Loucy (cell line): ENCODE measurements around the gene RHBDD3.

Experiments
- H2AFZ ChIP-seq: fragments of 200-600 bp; sonication (generic); 2 replicates; pipeline ENCODE4 v1.6.0; 2016; ENCODE audit warnings: antibody characterized with exemption, mild to moderate bottlenecking, low read length, moderate library complexity
- H3F3A ChIP-seq: fragments of 200-600 bp; 2 replicates; pipeline ENCODE4 v1.6.0; 2016; ENCODE audit warnings: antibody characterized with exemption, low read depth, mild to moderate bottlenecking
- H3K27me3 ChIP-seq: fragments of 200-600 bp; sonication (generic); 2 replicates; pipeline ENCODE4 v1.6.1; 2014; ENCODE audit warnings: low read length, mild to moderate bottlenecking; ENCODE audit not compliant: insufficient read depth, poor library complexity, severe bottlenecking
- H3K36me3 ChIP-seq: fragments of 200-600 bp; sonication (generic); 2 replicates; pipeline ENCODE4 v1.6.1; 2016; ENCODE audit warnings: low read length; ENCODE audit not compliant: insufficient read depth
- H3K4me1 ChIP-seq: fragments of 200-600 bp; sonication (generic); 2 replicates; pipeline ENCODE4 v1.5.1; 2014; ENCODE audit warnings: low read length, mild to moderate bottlenecking; ENCODE audit not compliant: insufficient read depth, poor library complexity, severe bottlenecking
- H3K4me2 ChIP-seq: fragments of 200-600 bp; sonication (generic); 2 replicates; pipeline ENCODE4 v1.6.0; 2014; ENCODE audit warnings: antibody characterized with exemption, low read length, low read depth, mild to moderate bottlenecking; ENCODE audit not compliant: poor library complexity, severe bottlenecking
- H3K4me3 ChIP-seq: fragments of 200-600 bp; sonication (generic); 2 replicates; pipeline ENCODE4 v1.5.1; 2014; ENCODE audit warnings: low read length, mild to moderate bottlenecking, mixed read lengths; ENCODE audit not compliant: poor library complexity, severe bottlenecking
- H3K79me2 ChIP-seq: fragments of 200-600 bp; sonication (generic); 2 replicates; pipeline ENCODE4 v1.6.1; 2014; ENCODE audit warnings: low read length; ENCODE audit not compliant: insufficient read depth
- H3K9ac ChIP-seq: fragments of 200-600 bp; sonication (generic); 2 replicates; pipeline ENCODE4 v1.6.0; 2014; ENCODE audit warnings: mild to moderate bottlenecking, low read depth, low read length, moderate library complexity; ENCODE audit not compliant: poor library complexity, severe bottlenecking
- H3K9me2 ChIP-seq: fragments of 200-600 bp; sonication (generic); replicated peaks from 2 replicates; pipeline ENCODE4 v1.6.1; 2016; ENCODE audit warnings: low read depth, low read length, mixed read lengths
- H3K9me3 ChIP-seq: fragments of 200-600 bp; sonication (generic); 2 replicates; pipeline ENCODE4 v1.6.1; 2014; ENCODE audit warnings: mild to moderate bottlenecking, antibody characterized with exemption, low read length, low read depth; ENCODE audit not compliant: insufficient read depth
- H4K20me1 ChIP-seq: fragments of 200-600 bp; sonication (generic); 2 replicates; pipeline ENCODE4 v1.6.0; 2014; ENCODE audit warnings: antibody characterized with exemption, low read length, mild to moderate bottlenecking; ENCODE audit not compliant: insufficient read depth, poor library complexity, severe bottlenecking
- CTCF ChIP-seq: fragments of 200-600 bp; sonication (generic); conservative IDR thresholded peaks from 2 replicates; pipeline ENCODE4 v1.5.1; 2014; ENCODE audit warnings: mild to moderate bottlenecking, antibody characterized with exemption, low read length
- EZH2phosphoT487 ChIP-seq: fragments of 200-600 bp; IDR thresholded peaks from 2 replicates; pipeline ENCODE4 v1.6.1; 2018; ENCODE audit warnings: antibody characterized with exemption, mild to moderate bottlenecking, moderate library complexity, borderline replicate concordance

The RHBDD3 gene

GRCh38 chr22:29312218-29313125 lies 44.7 kb upstream of the RHBDD3 start:
- H4K20me1 ChIP-seq, result no peaks in the 10 kb centered on the region
- no peaks in the 10 kb centered on the region for H3K9me2 ChIP-seq

GRCh38 chr22:29311464-29312217 lies 43.9 kb upstream of the RHBDD3 start:
- Histone ChIP-seq H4K20me1 (no peaks in the 10 kb centered on the region), H3F3A (no peaks in the 10 kb centered on the region; the same call in 1 of the 2 replicates), H3K9me2 (no peaks in the 10 kb centered on the region), H3K9me3 (no peaks in the 10 kb centered on the region), H3K9ac (no peak overlapping the region), H3K36me3 (no peaks in the 10 kb centered on the region), H3K4me3 (no peak overlapping the region), H3K27me3 (no peaks in the 10 kb centered on the region), H3K4me1 (peaks cover 24% of the 10 kb centered on the region), H2AFZ (no peak overlapping the region), H3K4me2 (no peak overlapping the region), H3K79me2 (no peaks in the 10 kb centered on the region)
- TF ChIP-seq CTCF (no peak), EZH2phosphoT487 (no peak)

More at GRCh38 chr22:29312218-29313125, 44.7 kb upstream of the RHBDD3 start:
- H3K4me2 ChIP-seq, result no peak overlapping the region
- H3K9me3 ChIP-seq, result no peaks in the 10 kb centered on the region
- no peak overlapping the region for H2AFZ ChIP-seq
- H3K27me3 ChIP-seq, result no peaks in the 10 kb centered on the region
- no peaks in the 10 kb centered on the region for H3K79me2 ChIP-seq
- H3K4me3 ChIP-seq, result no peak overlapping the region
- H3K36me3 ChIP-seq, result no peaks in the 10 kb centered on the region
- TF ChIP-seq EZH2phosphoT487 (no peak), CTCF (no peak)
- no peak overlapping the region for H3K9ac ChIP-seq
- peaks cover 20% of the 10 kb centered on the region for H3K4me1 ChIP-seq
- H3F3A ChIP-seq, result no peaks in the 10 kb centered on the region; the same call in 1 of the 2 replicates

GRCh38 chr22:29310863-29311339 lies 43.1 kb upstream of the RHBDD3 start:
- H3K9me3 ChIP-seq, result no peaks in the 10 kb centered on the region
- H3K4me1 ChIP-seq, result peaks cover 29% of the 10 kb centered on the region
- no peak overlapping the region for H3K4me3 ChIP-seq
- H3K9ac ChIP-seq, result no peak overlapping the region
- H3K27me3 ChIP-seq, result no peaks in the 10 kb centered on the region
- H3K9me2 ChIP-seq, result no peaks in the 10 kb centered on the region
- H3K4me2 ChIP-seq, result no peak overlapping the region
- no peak for TF ChIP-seq EZH2phosphoT487
- no peak for TF ChIP-seq CTCF
- H2AFZ ChIP-seq, result no peak overlapping the region
- H3K36me3 ChIP-seq, result no peaks in the 10 kb centered on the region
- no peaks in the 10 kb centered on the region for H4K20me1 ChIP-seq
- no peaks in the 10 kb centered on the region; the same call in 1 of the 2 replicates for H3F3A ChIP-seq
- no peaks in the 10 kb centered on the region for H3K79me2 ChIP-seq
